B cell (primary cell): ENCODE measurements around the gene CTBP2. TPM values are rescaled to one million over a fixed set of nuclear protein-coding genes. Genes with fewer than 3 reads are reported as not detected.

Experiments
- ATAC-seq: fragments of 200-7000 bp; cut with Tn5 transposase; one replicate; pipeline ENCODE4 v1.10.0; 2021; ENCODE audit warnings: low read depth, mild to moderate bottlenecking, moderate number of reproducible peaks, moderate library complexity
- CTCF ChIA-PET: fragments of 350-600 bp; sonication (Branson Sonifier 250); formaldehyde crosslinking; loops from one replicate; lab custom pipeline; 2021; ENCODE audit warnings: antibody characterized with exemption, inconsistent platforms; lab: Charles Lee
- POLR2A ChIA-PET: fragments of 350-600 bp; sonication (Branson Sonifier 250); formaldehyde crosslinking; loops from one replicate; lab custom pipeline; 2021; ENCODE audit warnings: antibody characterized with exemption; lab: Charles Lee
- DNase-seq: peaks from one replicate; pipeline ENCODE4 v3.0.0; 2013
- H2AFZ ChIP-seq: 2 replicates; pipeline ENCODE4 v1.6.1; 2012; ENCODE audit warnings: mild to moderate bottlenecking, low read depth, low read length; ENCODE audit not compliant: insufficient read depth, poor library complexity, severe bottlenecking
- H3K27ac ChIP-seq, 2 donors: 1 replicate in 1 of 2; 2 replicates in 1 of 2; pipeline ENCODE4 v1.5.1; 2012 to 2013; ENCODE audit warnings: low read length in 2 of 2, mild to moderate bottlenecking in 2 of 2, moderate library complexity in 1 of 2
- H3K27me3 ChIP-seq, 4 experiments: fragments of 200-600 bp in 1 of 4; sonication (generic) in 1 of 4; replicated peaks in 1 of 4; 1 replicate in 2 of 4; 2 replicates in 2 of 4; pipeline versions ENCODE4 v1.6.1 to v1.7.0; 2013 to 2016; ENCODE audit warnings: low read length in 3 of 4, mild to moderate bottlenecking in 2 of 4, mixed read lengths in 1 of 4, moderate library complexity in 1 of 4; ENCODE audit not compliant: insufficient read depth in 4 of 4, control insufficient read depth in 3 of 4; ENCODE audit errors: control extremely low read depth in 1 of 4
- H3K36me3 ChIP-seq, 2 experiments: replicated peaks in 1 of 2; 1 replicate in 1 of 2; 2 replicates in 1 of 2; pipeline versions ENCODE4 v1.6.1 to v1.7.1; 2013; ENCODE audit warnings: low read length in 1 of 2; ENCODE audit not compliant: insufficient read depth in 2 of 2, control insufficient read depth in 1 of 2; ENCODE audit errors: control extremely low read depth in 1 of 2, extremely low read depth in 1 of 2
- H3K4me1 ChIP-seq, 2 donors: fragments of 200-600 bp in 1 of 2; sonication (generic) in 1 of 2; 1 replicate in 1 of 2; 2 replicates in 1 of 2; pipeline versions ENCODE4 v1.5.1 to v1.6.1; 2013 to 2017; ENCODE audit warnings: low read length in 2 of 2; ENCODE audit not compliant: control insufficient read depth in 2 of 2, insufficient read depth in 2 of 2
- H3K4me2 ChIP-seq: replicated peaks from 2 replicates; pipeline ENCODE3; 2012; ENCODE audit warnings: mild to moderate bottlenecking, low read depth, low read length; ENCODE audit not compliant: poor library complexity, severe bottlenecking
- H3K4me3 ChIP-seq, 5 experiments: fragments of 200-600 bp in 1 of 5; sonication (generic) in 1 of 5; 1 replicate in 3 of 5; 2 replicates in 2 of 5; pipeline versions ENCODE4 v1.5.1 to v1.7.0; 2011 to 2016; ENCODE audit warnings: low read length in 4 of 5, mild to moderate bottlenecking in 4 of 5, low read depth in 2 of 5, control low read depth in 1 of 5, moderate library complexity in 1 of 5; ENCODE audit not compliant: insufficient read depth in 1 of 5; ENCODE audit errors: control extremely low read depth in 1 of 5, extremely low read depth in 1 of 5
- H3K79me2 ChIP-seq: fragments of 200-600 bp; sonication (generic); one replicate; pipeline ENCODE4 v1.6.0; 2016; ENCODE audit warnings: low read length; ENCODE audit not compliant: control insufficient read depth, insufficient read depth
- H3K9ac ChIP-seq: fragments of 200-600 bp; sonication (generic); 2 replicates; pipeline ENCODE4 v1.6.1; 2017; ENCODE audit warnings: mild to moderate bottlenecking, low read length, moderate library complexity
- H3K9me3 ChIP-seq, 3 donors: one replicate each; pipeline versions ENCODE4 v1.6.1 to v1.7.1; 2013; ENCODE audit warnings: low read length in 2 of 3; ENCODE audit not compliant: control insufficient read depth in 2 of 3, insufficient read depth in 1 of 3; ENCODE audit errors: control extremely low read depth in 1 of 3
- H4K20me1 ChIP-seq: 2 replicates; pipeline ENCODE4 v1.6.0; 2012; ENCODE audit warnings: mild to moderate bottlenecking, low read length; ENCODE audit not compliant: insufficient read depth, control insufficient read depth, poor library complexity, severe bottlenecking
- H3K27ac Mint-ChIP-seq: one replicate; pipeline ENCODE4 v1.8.0; 2021; ENCODE audit warnings: mixed read lengths
- H3K27me3 Mint-ChIP-seq: one replicate; pipeline ENCODE4 v1.8.0; 2021; ENCODE audit warnings: mixed read lengths
- H3K4me1 Mint-ChIP-seq: one replicate; pipeline ENCODE4 v1.8.0; 2021; ENCODE audit warnings: mixed read lengths
- H3K4me3 Mint-ChIP-seq: one replicate; pipeline ENCODE4 v1.8.0; 2021; ENCODE audit warnings: mixed read lengths
- H3K9me3 Mint-ChIP-seq: one replicate; pipeline ENCODE4 v1.8.0; 2022; ENCODE audit warnings: mixed read lengths; ENCODE audit not compliant: insufficient read depth
- EZH2 ChIP-seq: IDR thresholded peaks from 2 replicates; pipeline ENCODE4 v1.6.1; 2012; ENCODE audit warnings: borderline replicate concordance, low read depth, mild to moderate bottlenecking, moderate library complexity, low read length; ENCODE audit not compliant: insufficient read depth, poor library complexity, severe bottlenecking
- whole genome bisulfite sequencing: methylation state at CpG from one replicate; pipeline ENCODE4 v1.1.5; 2013; ENCODE audit warnings: missing lambda C conversion rate; ENCODE audit not compliant: insufficient coverage; 5-methylcytosine and 5-hydroxymethylcytosine counted together
- intact Hi-C: fragments of 100-400 bp; cut with micrococcal nuclease; formaldehyde crosslinking; loops from one replicate; pipeline ENCODE4 v1.10.0; 2022
- polyA plus RNA-seq: library from polyadenylated mRNA; depleted of rRNA; stranded (reverse); fragments of >200 nt; gene quantifications from 2 replicates; pipeline ENCODE4 v1.2.3, GENCODE V29; 2012
- total RNA-seq, 2 donors: library from RNA; stranded (reverse); fragments of 120-200 nt in 1 of 2; gene quantifications; 1 replicate in 1 of 2; 2 replicates in 1 of 2; pipeline versions ENCODE4 v1.2.3 to v1.2.4, GENCODE V29; 2013 to 2022
- TF ChIP-seq, protein P1 (sequence below): fragments of 200-600 bp; IDR thresholded peaks from one replicate; pipeline ENCODE4 v1.8.0; 2022; ENCODE audit warnings: antibody characterized with exemption, mild to moderate bottlenecking

Gene CTBP2
- total and polyA plus RNA-seq, 2 donors (not counting 1 experiment from before 2014, with no cell fraction given) = 0.39 to 0.85 TPM

DNA sequence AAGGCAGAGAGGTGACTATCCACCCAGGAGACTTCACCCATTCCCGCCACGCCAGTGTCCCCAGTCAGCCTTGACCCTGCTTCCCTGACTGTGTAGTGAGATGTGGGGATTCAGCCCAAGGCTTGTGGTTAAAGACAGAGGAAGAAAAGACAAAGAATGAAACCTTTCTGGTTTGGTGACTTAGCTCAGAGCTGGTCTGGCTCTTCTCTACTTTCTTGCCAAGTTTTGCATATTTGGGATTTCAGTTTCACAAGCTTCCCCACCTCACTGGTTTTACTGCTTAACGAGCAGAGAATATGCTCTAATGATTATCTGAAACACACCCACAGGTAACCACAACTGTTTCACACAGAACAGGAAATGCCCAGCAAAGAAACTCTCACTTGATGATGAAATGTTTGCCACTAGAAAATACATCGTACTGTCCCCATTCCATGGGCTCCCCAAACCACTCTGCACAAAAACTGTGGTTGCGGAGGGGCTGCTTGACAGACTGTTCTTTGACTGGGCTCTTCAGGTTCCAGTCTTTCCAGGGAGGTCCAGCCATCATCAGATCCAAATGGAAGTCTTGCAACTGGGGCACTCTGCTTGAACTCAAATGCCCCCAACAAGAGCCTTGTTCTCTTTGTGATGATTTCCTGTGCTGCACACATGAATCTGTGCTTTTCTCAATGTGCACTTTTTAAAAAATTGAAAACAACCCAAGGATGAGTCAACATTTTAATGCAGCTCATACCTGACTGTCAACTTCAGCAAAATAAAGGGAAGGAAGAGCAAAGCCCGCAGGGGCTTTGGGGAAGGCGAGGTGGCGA, 95.5 kb downstream of the CTBP2 start:
- peak overlapping the region; percentile 43 for H3K4me2 ChIP-seq
- peak overlapping the region; percentile 0 for H3K9ac ChIP-seq
- ChIA-PET CTCF (interaction anchor here (1.2 to 1.3 kb wide), 2 partner anchors 11 to 18 kb away, joined by 3 read pairs; no protein-coding TSS in a partner anchor), POLR2A (no interaction called here)
- H3K27me3 ChIP-seq = peaks cover 0 to 72% (median 38%) of the 10 kb centered on the region in 4 experiments
- WGBS = 18% methylated on average over 5 of the region's 8 CpGs
- peaks cover 53% of the 10 kb centered on the region for H3K27me3 Mint-ChIP-seq
- peak; percentile 73 for DNase-seq
- peaks cover 8% of the 10 kb centered on the region for H3K9me3 Mint-ChIP-seq
- no peak for TF ChIP-seq EZH2
- TF ChIP-seq, protein P1, sequence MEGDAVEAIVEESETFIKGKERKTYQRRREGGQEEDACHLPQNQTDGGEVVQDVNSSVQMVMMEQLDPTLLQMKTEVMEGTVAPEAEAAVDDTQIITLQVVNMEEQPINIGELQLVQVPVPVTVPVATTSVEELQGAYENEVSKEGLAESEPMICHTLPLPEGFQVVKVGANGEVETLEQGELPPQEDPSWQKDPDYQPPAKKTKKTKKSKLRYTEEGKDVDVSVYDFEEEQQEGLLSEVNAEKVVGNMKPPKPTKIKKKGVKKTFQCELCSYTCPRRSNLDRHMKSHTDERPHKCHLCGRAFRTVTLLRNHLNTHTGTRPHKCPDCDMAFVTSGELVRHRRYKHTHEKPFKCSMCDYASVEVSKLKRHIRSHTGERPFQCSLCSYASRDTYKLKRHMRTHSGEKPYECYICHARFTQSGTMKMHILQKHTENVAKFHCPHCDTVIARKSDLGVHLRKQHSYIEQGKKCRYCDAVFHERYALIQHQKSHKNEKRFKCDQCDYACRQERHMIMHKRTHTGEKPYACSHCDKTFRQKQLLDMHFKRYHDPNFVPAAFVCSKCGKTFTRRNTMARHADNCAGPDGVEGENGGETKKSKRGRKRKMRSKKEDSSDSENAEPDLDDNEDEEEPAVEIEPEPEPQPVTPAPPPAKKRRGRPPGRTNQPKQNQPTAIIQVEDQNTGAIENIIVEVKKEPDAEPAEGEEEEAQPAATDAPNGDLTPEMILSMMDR = no peak
- peak overlapping the region; percentile 10 for H3K27ac Mint-ChIP-seq
- H3K4me3 ChIP-seq = peak overlapping the region in 1 of 5 experiments; percentile 38
- H3K4me1 Mint-ChIP-seq = peaks cover 44% of the 10 kb centered on the region
- H3K79me2 ChIP-seq = no peaks in the 10 kb centered on the region
- peaks cover 0 to 64% (median 14%) of the 10 kb centered on the region in 3 donors for H3K9me3 ChIP-seq
- H2AFZ ChIP-seq = no peak overlapping the region
- H3K36me3 ChIP-seq = no peaks in the 10 kb centered on the region
- H3K27ac ChIP-seq = no peak overlapping the region
- H4K20me1 ChIP-seq = no peaks in the 10 kb centered on the region
- intact Hi-C loops = no loop called here
- peak overlapping the region; percentile 55 for H3K4me3 Mint-ChIP-seq
- ATAC-seq = peak; percentile 78
- peaks cover 49 to 54% of the 10 kb centered on the region in 2 donors for H3K4me1 ChIP-seq
